GM04503 (cell line): ENCODE data around the gene MAP1LC3B2.

Experiments
- DNase-seq: peaks from one replicate; pipeline ENCODE4 v3.0.0-alpha.2; 2012; ENCODE audit warnings: low read depth

The MAP1LC3B2 gene

GRCh38 chr12:116538076-116538591 is 21.0 kb upstream of the MAP1LC3B2 start:
- no peak for DNase-seq

- no peak for DNase-seq
Measured at GRCh38 chr12:116538682-116539305, 20.4 kb upstream of the MAP1LC3B2 start.

GRCh38 chr12:116539361-116539771 is 19.8 kb upstream of the MAP1LC3B2 start:
- no peak for DNase-seq

GRCh38 chr12:116539905-116540482 is 19.2 kb upstream of the MAP1LC3B2 start:
- DNase-seq: no peak

- no peak for DNase-seq
Measured at GRCh38 chr12:116540622-116541152, 18.5 kb upstream of the MAP1LC3B2 start.

GRCh38 chr12:116541547-116542344 is 17.4 kb upstream of the MAP1LC3B2 start:
- no peak for DNase-seq

GRCh38 chr12:116542345-116542956 is 16.7 kb upstream of the MAP1LC3B2 start:
- DNase-seq: no peak

- DNase-seq: no peak
Measured at GRCh38 chr12:116544656-116545055, 14.5 kb upstream of the MAP1LC3B2 start.

- no peak for DNase-seq
Measured at GRCh38 chr12:116545144-116545543, 14.0 kb upstream of the MAP1LC3B2 start.

GRCh38 chr12:116545936-116546335 is 13.2 kb upstream of the MAP1LC3B2 start:
- no peak for DNase-seq

- no peak for DNase-seq
Measured at GRCh38 chr12:116547955-116548501, 11.2 kb upstream of the MAP1LC3B2 start.

GRCh38 chr12:116549993-116550392 is 9.2 kb upstream of the MAP1LC3B2 start:
- DNase-seq: no peak

- DNase-seq: no peak
Measured at GRCh38 chr12:116551151-116551550, 8.0 kb upstream of the MAP1LC3B2 start.

- no peak for DNase-seq
Measured at GRCh38 chr12:116551619-116551951, 7.6 kb upstream of the MAP1LC3B2 start.

GRCh38 chr12:116551952-116552772 is 7.0 kb upstream of the MAP1LC3B2 start:
- no peak for DNase-seq

- no peak for DNase-seq
Measured at GRCh38 chr12:116552773-116553373, 6.3 kb upstream of the MAP1LC3B2 start.

GRCh38 chr12:116556356-116556952 is 2.7 kb upstream of the MAP1LC3B2 start:
- DNase-seq: no peak

GRCh38 chr12:116556964-116557698 is 2.0 kb upstream of the MAP1LC3B2 start:
- DNase-seq: no peak

GRCh38 chr12:116558280-116559161 is 660 bp upstream of the MAP1LC3B2 start:
- no peak for DNase-seq
